ENCODE data around the gene FBXL7. TPM values are rescaled to one million over a fixed set of nuclear protein-coding genes. Genes with fewer than 3 reads are reported as not detected.

Gene FBXL7
- total and polyA plus RNA-seq, 2 donors (not counting 1 experiment from before 2014, with no cell fraction given), result not detected

GRCh38 chr5:15538516-15538915 is 38.5 kb downstream of the FBXL7 start:
- H3K36me3 ChIP-seq (replicated peaks in 1 of 2; ENCODE audit: control extremely low read depth in 1 of 2, control insufficient read depth in 1 of 2, extremely low read depth in 1 of 2, insufficient read depth in 2 of 2, low read length in 1 of 2), result no peaks in the 10 kb centered on the region
- H3K9ac ChIP-seq (ENCODE audit: low read length), result no peak overlapping the region
- DNase-seq (no peak), ATAC-seq (ENCODE audit: low read depth) (no peak)
- no peak overlapping the region for H3K4me2 ChIP-seq (replicated peaks; ENCODE audit: low read depth, low read length, poor library complexity, severe bottlenecking)
- H3K4me1 ChIP-seq (ENCODE audit: control insufficient read depth in 2 of 2, insufficient read depth in 2 of 2, low read length in 2 of 2), result no peaks in the 10 kb centered on the region
- no peak overlapping the region for H3K27ac Mint-ChIP-seq
- no peaks in the 10 kb centered on the region for H3K79me2 ChIP-seq (ENCODE audit: control insufficient read depth, insufficient read depth, low read length)
- H3K27me3 Mint-ChIP-seq, result no peaks in the 10 kb centered on the region
- no peak overlapping the region for H3K27ac ChIP-seq (ENCODE audit: low read length in 2 of 2)
- H3K9me3 Mint-ChIP-seq (ENCODE audit: insufficient read depth), result no peaks in the 10 kb centered on the region
- intact Hi-C loops (cut with micrococcal nuclease), result no loop called here
- 71% methylated on average over 2 of the region's 2 CpGs for WGBS (ENCODE audit: insufficient coverage)
- H3K27me3 ChIP-seq (replicated peaks in 1 of 4; ENCODE audit: control extremely low read depth in 1 of 4, control insufficient read depth in 3 of 4, insufficient read depth in 4 of 4, low read length in 3 of 4), result no peaks in the 10 kb centered on the region
- peaks cover 0 to 6% (median 0%) of the 10 kb centered on the region in 3 donors for H3K9me3 ChIP-seq (ENCODE audit: control extremely low read depth in 1 of 3, control insufficient read depth in 2 of 3, insufficient read depth in 1 of 3, low read length in 2 of 3)
- H4K20me1 ChIP-seq (ENCODE audit: control insufficient read depth, insufficient read depth, low read length, poor library complexity, severe bottlenecking), result no peaks in the 10 kb centered on the region
- TF ChIP-seq CTCF (IDR thresholded peaks at IDR 0.05) (no peak), EZH2 (IDR thresholded peaks at IDR 0.05; ENCODE audit: borderline replicate concordance, insufficient read depth, low read depth, low read length, poor library complexity, severe bottlenecking) (no peak)
- no peak overlapping the region for H3K4me3 ChIP-seq (ENCODE audit: control extremely low read depth in 1 of 5, extremely low read depth in 1 of 5, insufficient read depth in 1 of 5, low read depth in 2 of 5, low read length in 4 of 5)
- H2AFZ ChIP-seq (ENCODE audit: insufficient read depth, low read depth, low read length, poor library complexity, severe bottlenecking), result no peak overlapping the region
- no peak overlapping the region for H3K4me3 Mint-ChIP-seq
- H3K4me1 Mint-ChIP-seq, result no peaks in the 10 kb centered on the region
- POLR2A ChIA-PET, result no interaction called here
- CTCF ChIA-PET, result no interaction called here

- ATAC-seq (ENCODE audit: low read depth) (no peak), DNase-seq (no peak)
- Histone ChIP-seq H3K36me3 (replicated peaks in 1 of 2; ENCODE audit: control extremely low read depth in 1 of 2, control insufficient read depth in 1 of 2, extremely low read depth in 1 of 2, insufficient read depth in 2 of 2, low read length in 1 of 2) (no peaks in the 10 kb centered on the region), H3K9me3 (ENCODE audit: control extremely low read depth in 1 of 3, control insufficient read depth in 2 of 3, insufficient read depth in 1 of 3, low read length in 2 of 3) (peaks cover 0 to 9% (median 0%) of the 10 kb centered on the region in 3 donors), H3K4me2 (replicated peaks; ENCODE audit: low read depth, low read length, poor library complexity, severe bottlenecking) (no peak overlapping the region), H4K20me1 (ENCODE audit: control insufficient read depth, insufficient read depth, low read length, poor library complexity, severe bottlenecking) (no peaks in the 10 kb centered on the region), H3K27ac (ENCODE audit: low read length in 2 of 2) (no peak overlapping the region), H3K27me3 (replicated peaks in 1 of 4; ENCODE audit: control extremely low read depth in 1 of 4, control insufficient read depth in 3 of 4, insufficient read depth in 4 of 4, low read length in 3 of 4) (no peaks in the 10 kb centered on the region), H3K9ac (ENCODE audit: low read length) (no peak overlapping the region), H2AFZ (ENCODE audit: insufficient read depth, low read depth, low read length, poor library complexity, severe bottlenecking) (no peak overlapping the region), H3K4me3 (ENCODE audit: control extremely low read depth in 1 of 5, extremely low read depth in 1 of 5, insufficient read depth in 1 of 5, low read depth in 2 of 5, low read length in 4 of 5) (no peak overlapping the region), H3K79me2 (ENCODE audit: control insufficient read depth, insufficient read depth, low read length) (no peaks in the 10 kb centered on the region), H3K4me1 (ENCODE audit: control insufficient read depth in 2 of 2, insufficient read depth in 2 of 2, low read length in 2 of 2) (no peaks in the 10 kb centered on the region)
- no peaks in the 10 kb centered on the region for H3K4me1 Mint-ChIP-seq
- TF ChIP-seq CTCF (IDR thresholded peaks at IDR 0.05) (no peak), EZH2 (IDR thresholded peaks at IDR 0.05; ENCODE audit: borderline replicate concordance, insufficient read depth, low read depth, low read length, poor library complexity, severe bottlenecking) (no peak)
- POLR2A ChIA-PET, result no interaction called here
- H3K27me3 Mint-ChIP-seq, result no peaks in the 10 kb centered on the region
- intact Hi-C loops (cut with micrococcal nuclease), result no loop called here
- no peak overlapping the region for H3K4me3 Mint-ChIP-seq
- H3K9me3 Mint-ChIP-seq (ENCODE audit: insufficient read depth), result no peaks in the 10 kb centered on the region
- no peak overlapping the region for H3K27ac Mint-ChIP-seq
- WGBS (ENCODE audit: insufficient coverage), result no CpG with 5 or more reads among the region's 2 CpGs
- CTCF ChIA-PET, result no interaction called here
Measured at GRCh38 chr5:15539951-15540350, 40.0 kb downstream of the FBXL7 start.

Data from B cell (primary cell).